Small intestine (tissue), 7 donors: ENCODE measurements around the gene LSAMP. TPM values are rescaled to one million over a fixed set of nuclear protein-coding genes. Genes with fewer than 3 reads are reported as not detected.

Experiments used
- DNase-seq, 2 donors: peaks; one replicate each; pipeline versions ENCODE4 v3.0.0 to v3.0.0-alpha.2; 2013
- FAIRE-seq: peaks from 2 replicates; lab custom pipeline; 2012; peaks lifted over from hg19 to GRCh38; lab: Jason Lieb, UNC
- H3K27ac ChIP-seq, 3 donors: one replicate each; pipeline ENCODE4 v1.5.1; 2013; ENCODE audit warnings: low read length in 2 of 3, mild to moderate bottlenecking in 2 of 3, control low read depth in 1 of 3, inconsistent platforms in 1 of 3, low read depth in 1 of 3, moderate library complexity in 1 of 3
- H3K27me3 ChIP-seq, 3 donors: one replicate each; pipeline ENCODE4 v1.6.1; 2013; ENCODE audit warnings: low read length in 3 of 3, inconsistent platforms in 1 of 3; ENCODE audit not compliant: control insufficient read depth in 3 of 3, insufficient read depth in 3 of 3
- H3K36me3 ChIP-seq, 3 donors: one replicate each; pipeline ENCODE4 v1.6.1; 2013; ENCODE audit warnings: low read length in 3 of 3, inconsistent platforms in 1 of 3, low read depth in 1 of 3, mild to moderate bottlenecking in 1 of 3, moderate library complexity in 1 of 3; ENCODE audit not compliant: control insufficient read depth in 3 of 3, insufficient read depth in 2 of 3
- H3K4me1 ChIP-seq, 3 donors: one replicate each; pipeline ENCODE4 v1.6.1; 2013; ENCODE audit warnings: low read length in 2 of 3, inconsistent platforms in 1 of 3, low read depth in 1 of 3, mild to moderate bottlenecking in 1 of 3, moderate library complexity in 1 of 3; ENCODE audit not compliant: control insufficient read depth in 3 of 3, insufficient read depth in 2 of 3
- H3K4me3 ChIP-seq, 3 donors: one replicate each; pipeline ENCODE4 v1.5.1; 2013; ENCODE audit warnings: low read length in 3 of 3, control low read depth in 1 of 3, inconsistent platforms in 1 of 3, low read depth in 1 of 3, mild to moderate bottlenecking in 1 of 3, moderate library complexity in 1 of 3
- H3K9me3 ChIP-seq, 2 donors: one replicate each; pipeline ENCODE4 v1.6.1; 2013; ENCODE audit warnings: low read depth in 1 of 2, low read length in 1 of 2; ENCODE audit not compliant: control insufficient read depth in 2 of 2, insufficient read depth in 1 of 2
- WGBS, 3 donors: extraction: QIAGEN DNeasy Blood & Tissue Kit; methylation state at CpG; one replicate each; pipeline ENCODE4 v1.1.7; 2013; 5-methylcytosine and 5-hydroxymethylcytosine counted together
- polyA plus RNA-seq, 4 donors: library from polyadenylated mRNA; stranded (reverse) in 3 of 4; unstranded in 1 of 4; fragments of 200-250 nt in 3 of 4; fragments of 120-200 nt in 1 of 4; gene quantifications; one replicate each; pipeline versions ENCODE4 v1.2.1 to v1.2.3, GENCODE V29; 2013
- donor health status: healthy with polysubstance abuse.
- donor health status: control.
- donor health status: control.
- donor health status: Bipolar disorder and iron deficiency.
- donor health status: healthy.

Gene LSAMP
- polyA plus RNA-seq, 4 donors = 0.27 to 2.9 (median 1.8) TPM; not detected in 1

GRCh38 chr3:116367761-116368395 lies 77.4 kb downstream of the LSAMP start:
- H3K4me3 ChIP-seq = no peak overlapping the region
- WGBS, 3 donors = 69 to 79% (median 70%) methylated on average over 9 of the region's 9 CpGs
- H3K36me3 ChIP-seq = no peaks in the 10 kb centered on the region
- no peak overlapping the region for H3K27ac ChIP-seq
- H3K4me1 ChIP-seq = no peaks in the 10 kb centered on the region
- FAIRE-seq = no peak
- no peaks in the 10 kb centered on the region for H3K27me3 ChIP-seq
- no peaks in the 10 kb centered on the region for H3K9me3 ChIP-seq
- no peak for DNase-seq

GRCh38 chr3:116356056-116356455 lies 89.2 kb downstream of the LSAMP start:
- no peaks in the 10 kb centered on the region for H3K36me3 ChIP-seq
- no peak overlapping the region for H3K4me3 ChIP-seq
- DNase-seq = no peak
- FAIRE-seq = no peak
- H3K4me1 ChIP-seq = no peaks in the 10 kb centered on the region
- no peak overlapping the region for H3K27ac ChIP-seq
- H3K27me3 ChIP-seq = no peaks in the 10 kb centered on the region
- H3K9me3 ChIP-seq = no peaks in the 10 kb centered on the region
- 90 to 95% (median 93%) methylated on average over 2 of the region's 2 CpGs for WGBS, 3 donors

- Histone ChIP-seq H3K27me3 (no peaks in the 10 kb centered on the region), H3K36me3 (no peaks in the 10 kb centered on the region), H3K27ac (no peak overlapping the region), H3K4me1 (no peaks in the 10 kb centered on the region), H3K4me3 (no peak overlapping the region), H3K9me3 (no peaks in the 10 kb centered on the region)
- FAIRE-seq (no peak), DNase-seq (no peak)
These were observed 90.9 kb downstream of the LSAMP start for GRCh38 chr3:116354382-116354781.

GRCh38 chr3:116350119-116350733 lies 95.1 kb downstream of the LSAMP start:
- Histone ChIP-seq H3K27ac (no peak overlapping the region), H3K27me3 (no peaks in the 10 kb centered on the region), H3K4me1 (no peaks in the 10 kb centered on the region), H3K36me3 (no peaks in the 10 kb centered on the region), H3K9me3 (no peaks in the 10 kb centered on the region), H3K4me3 (no peak overlapping the region)
- FAIRE-seq (no peak), DNase-seq (no peak)
- 50 to 74% (median 64%) methylated on average over 4 of the region's 4 CpGs for WGBS, 3 donors

GRCh38 chr3:116348216-116348615 lies 97.1 kb downstream of the LSAMP start:
- DNase-seq (no peak), FAIRE-seq (no peak)
- no peaks in the 10 kb centered on the region for H3K9me3 ChIP-seq
- no peaks in the 10 kb centered on the region for H3K27me3 ChIP-seq
- H3K4me1 ChIP-seq = no peaks in the 10 kb centered on the region
- H3K27ac ChIP-seq = no peak overlapping the region
- no peak overlapping the region for H3K4me3 ChIP-seq
- no peaks in the 10 kb centered on the region for H3K36me3 ChIP-seq
- WGBS, 3 donors = 80 to 85% (median 81%) methylated on average over 3 of the region's 3 CpGs

GRCh38 chr3:116342499-116342898 lies 102.8 kb downstream of the LSAMP start:
- FAIRE-seq = no peak
- DNase-seq = no peak
- Histone ChIP-seq H3K27ac (no peak overlapping the region), H3K4me3 (no peak overlapping the region), H3K36me3 (no peaks in the 10 kb centered on the region), H3K27me3 (no peaks in the 10 kb centered on the region), H3K4me1 (no peaks in the 10 kb centered on the region), H3K9me3 (no peaks in the 10 kb centered on the region)
- 59 to 71% (median 64%) methylated on average over 2 of the region's 2 CpGs for WGBS, 3 donors

- H3K4me1 ChIP-seq = no peaks in the 10 kb centered on the region
- DNase-seq (no peak), FAIRE-seq (no peak)
- no peak overlapping the region for H3K27ac ChIP-seq
- H3K27me3 ChIP-seq = no peaks in the 10 kb centered on the region
- H3K4me3 ChIP-seq = no peak overlapping the region
- no peaks in the 10 kb centered on the region for H3K9me3 ChIP-seq
- H3K36me3 ChIP-seq = no peaks in the 10 kb centered on the region
These were observed 103.4 kb downstream of the LSAMP start for GRCh38 chr3:116341899-116342298.

- Histone ChIP-seq H3K4me1 (no peaks in the 10 kb centered on the region), H3K36me3 (no peaks in the 10 kb centered on the region), H3K27ac (no peak overlapping the region), H3K9me3 (no peaks in the 10 kb centered on the region), H3K27me3 (no peaks in the 10 kb centered on the region), H3K4me3 (no peak overlapping the region)
- 71 to 85% (median 71%) methylated on average over 2 of the region's 2 CpGs for WGBS, 3 donors
- DNase-seq (no peak), FAIRE-seq (no peak)
These were observed 103.9 kb downstream of the LSAMP start for GRCh38 chr3:116341381-116341780.
